Hepatic stellate cell (primary cell): Measurements from ENCODE around the gene FRAS1.
"Not testable (repeated sequence)": the region's sequence is repeated elsewhere in the genome, so short reads cannot be mapped to it uniquely, and the experiment has no call there.

Experiments
- DNase-seq: peaks from one replicate; pipeline ENCODE4 v3.0.0; 2011; ENCODE audit warnings: low spot score

Gene FRAS1

DNA sequence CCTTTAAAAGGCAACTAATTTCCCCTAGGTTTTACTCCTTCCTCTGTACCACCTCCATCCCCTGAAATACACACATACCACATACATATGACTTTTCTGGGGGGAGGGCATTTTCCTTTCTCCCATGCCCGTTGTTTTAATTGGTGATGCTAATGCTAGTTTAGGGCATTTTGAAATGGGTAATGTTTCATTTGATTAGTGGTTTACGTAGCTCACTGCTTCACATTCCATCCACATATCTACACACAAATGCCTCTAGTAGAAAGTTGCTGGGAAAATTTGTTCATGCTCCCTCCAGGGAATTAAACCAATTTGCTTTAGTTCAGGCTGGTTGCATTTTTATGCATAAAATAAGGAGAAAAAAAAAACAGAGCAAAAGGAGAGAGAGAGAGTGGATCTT, 231.2 kb downstream of the FRAS1 start:
- no peak for DNase-seq

DNA sequence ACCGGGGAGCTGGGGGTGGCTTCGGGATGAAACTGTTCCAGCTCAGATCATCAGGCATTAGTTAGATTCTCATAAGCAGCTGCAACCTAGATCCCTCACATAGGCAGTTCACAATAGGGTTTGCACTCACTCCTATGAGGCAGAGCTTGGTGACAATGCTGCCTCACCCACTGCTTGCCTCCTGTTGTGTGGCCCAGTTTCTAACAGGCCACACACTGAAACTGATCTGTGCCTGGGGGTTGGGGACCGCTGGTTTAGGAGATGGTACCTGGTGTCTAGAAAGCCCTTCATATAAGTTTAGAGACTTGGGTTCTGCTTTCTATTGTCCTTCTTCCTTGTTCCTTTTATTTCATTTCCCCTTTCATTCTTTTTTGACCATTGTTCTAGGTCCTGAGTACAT, 234.2 kb downstream of the FRAS1 start:
- no peak for DNase-seq

DNA sequence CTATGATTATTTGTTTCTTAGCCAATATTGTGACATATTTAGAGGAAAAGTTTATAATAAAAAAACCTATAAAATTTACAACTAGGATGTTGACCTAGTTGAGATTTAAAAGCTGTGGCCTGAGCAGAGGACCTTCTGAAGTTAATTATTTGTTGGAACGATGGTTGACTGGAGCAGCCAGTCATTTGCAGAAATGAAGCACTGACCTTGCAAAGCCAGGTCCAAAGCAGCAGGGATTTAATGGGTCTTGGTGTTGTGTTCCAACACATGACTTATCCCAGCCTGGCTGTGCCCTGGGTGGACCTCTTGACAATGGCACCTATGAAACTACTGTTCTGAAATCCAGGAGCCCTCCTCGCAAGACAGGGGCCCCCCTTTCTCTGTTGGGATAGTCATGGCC, 235.2 kb downstream of the FRAS1 start:
- DNase-seq, result no peak

- no peak for DNase-seq
Observed at GRCh38 chr4:78292856-78293255, 235.7 kb downstream of the FRAS1 start.

DNA sequence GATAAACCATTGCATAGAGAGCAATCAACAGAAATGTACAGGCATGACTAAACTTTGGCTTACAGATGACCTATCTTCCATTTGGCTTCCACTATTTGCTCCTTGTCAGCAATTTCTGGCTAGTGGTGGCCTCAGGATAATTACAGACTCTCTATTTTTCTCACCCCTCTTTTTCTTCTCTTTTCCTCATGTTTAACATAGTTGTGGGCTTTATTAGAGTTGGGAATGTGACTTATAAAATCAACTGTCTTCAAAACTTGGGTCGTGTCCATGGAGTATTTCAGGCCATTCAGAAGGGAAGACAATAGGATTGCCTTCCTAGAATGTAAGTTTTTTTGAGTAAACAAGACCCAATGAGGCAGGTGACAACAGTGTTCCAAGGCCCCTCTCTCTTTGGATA, 236.2 kb downstream of the FRAS1 start:
- peak; percentile 14 for DNase-seq

DNA sequence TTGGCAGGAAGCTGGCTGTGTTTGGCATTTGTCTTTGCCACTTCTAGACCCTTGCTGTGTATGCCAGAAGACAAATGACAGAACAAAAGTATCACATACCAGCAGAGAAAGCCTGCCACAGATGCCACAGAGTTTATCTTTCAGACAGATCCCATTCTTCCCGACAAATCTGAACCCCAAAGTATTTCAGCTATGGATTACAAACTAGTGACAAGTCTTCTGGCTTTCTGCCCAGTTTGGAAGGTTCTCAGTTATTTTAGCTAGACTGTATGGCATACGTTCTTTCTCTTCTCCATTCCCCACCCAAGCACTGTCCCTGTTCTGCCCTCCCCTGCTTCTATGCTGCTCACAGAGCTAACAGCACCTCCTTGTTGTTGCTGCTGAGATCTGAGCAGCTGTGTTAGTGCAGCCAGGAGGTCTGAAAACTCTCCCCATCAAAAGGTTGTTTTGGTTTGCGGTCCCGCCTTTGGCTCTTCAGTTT, 236.7 kb downstream of the FRAS1 start:
- DNase-seq, result peak; percentile 37

- no peak for DNase-seq
Observed at GRCh38 chr4:78296261-78296660, 239.1 kb downstream of the FRAS1 start.

DNA sequence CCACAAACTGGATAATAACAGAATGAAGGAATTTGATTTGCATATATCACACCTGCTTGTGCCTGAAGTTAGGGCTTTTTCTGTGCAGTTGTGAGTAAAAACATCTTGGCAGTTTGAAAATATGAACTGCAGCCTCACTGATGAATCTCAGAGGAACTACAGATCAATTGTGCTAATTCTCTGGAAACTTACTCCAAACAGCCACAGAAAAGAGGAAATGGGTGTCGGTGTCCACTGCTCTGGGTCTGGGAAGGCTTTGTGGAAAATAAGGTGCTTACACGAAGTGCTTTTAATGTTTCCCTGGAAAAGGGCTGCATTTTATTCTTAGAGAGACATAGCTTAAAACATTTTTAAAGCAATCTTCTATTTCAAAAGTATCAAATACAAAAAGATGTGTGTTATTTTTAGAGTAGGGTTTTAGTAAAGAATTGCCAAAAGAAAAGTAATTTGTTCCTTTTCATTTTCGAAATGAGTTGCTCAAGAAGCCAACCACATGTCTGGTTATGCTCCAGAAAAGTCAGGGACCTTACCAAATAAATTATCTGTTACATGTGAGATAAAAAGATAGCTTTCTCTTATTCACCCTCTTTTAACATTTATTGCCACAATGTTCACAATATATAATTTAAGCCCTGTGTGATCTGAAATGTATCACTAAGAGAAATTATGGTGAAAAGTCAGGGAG, 240.1 kb downstream of the FRAS1 start:
- DNase-seq, result no peak

DNA sequence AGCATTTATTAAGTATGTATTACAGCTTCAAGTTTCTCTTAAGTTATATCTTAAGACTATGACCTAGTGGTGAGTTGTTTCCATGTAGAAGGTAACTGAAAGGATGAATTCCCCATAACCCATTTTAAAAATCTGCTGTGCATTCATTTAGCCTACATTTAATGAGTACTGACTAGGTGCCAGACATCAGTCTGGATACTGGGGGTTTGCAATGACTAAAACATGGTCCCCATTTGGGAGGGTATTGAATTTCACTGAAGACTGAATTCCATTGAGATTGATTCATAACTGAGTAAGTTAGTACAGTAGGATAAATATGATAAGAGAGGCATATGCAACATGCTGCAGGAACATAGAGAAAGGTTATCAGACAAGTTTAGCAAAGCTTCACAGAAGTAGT, 241.5 kb downstream of the FRAS1 start:
- DNase-seq, result no peak

- DNase-seq, result no peak
Observed at GRCh38 chr4:78299565-78299972, 242.4 kb downstream of the FRAS1 start.

GRCh38 chr4:78307263-78307662, 250.1 kb downstream of the FRAS1 start:
- DNase-seq, result not testable (repeated sequence)

DNA sequence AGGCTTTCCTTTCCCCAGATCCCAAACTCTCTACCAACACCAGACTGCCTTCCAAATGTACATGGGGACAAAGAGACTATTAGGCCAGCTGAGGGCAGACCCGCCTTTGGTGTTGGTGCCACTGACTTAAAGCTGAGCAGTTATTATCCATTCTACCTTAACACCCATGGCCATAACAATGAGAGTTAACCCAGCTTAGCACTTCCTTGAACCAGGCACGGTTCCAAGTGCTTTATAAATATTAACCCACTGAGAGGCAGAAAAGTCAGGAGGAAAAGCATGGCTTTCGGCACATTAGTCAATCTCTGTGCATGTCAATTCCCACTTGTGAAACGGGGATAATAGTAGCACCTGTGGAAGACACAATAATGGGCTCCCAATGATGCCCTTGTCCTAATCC, 251.4 kb downstream of the FRAS1 start:
- DNase-seq, result no peak

- no peak for DNase-seq
Observed at GRCh38 chr4:78309352-78309751, 252.2 kb downstream of the FRAS1 start.

DNA sequence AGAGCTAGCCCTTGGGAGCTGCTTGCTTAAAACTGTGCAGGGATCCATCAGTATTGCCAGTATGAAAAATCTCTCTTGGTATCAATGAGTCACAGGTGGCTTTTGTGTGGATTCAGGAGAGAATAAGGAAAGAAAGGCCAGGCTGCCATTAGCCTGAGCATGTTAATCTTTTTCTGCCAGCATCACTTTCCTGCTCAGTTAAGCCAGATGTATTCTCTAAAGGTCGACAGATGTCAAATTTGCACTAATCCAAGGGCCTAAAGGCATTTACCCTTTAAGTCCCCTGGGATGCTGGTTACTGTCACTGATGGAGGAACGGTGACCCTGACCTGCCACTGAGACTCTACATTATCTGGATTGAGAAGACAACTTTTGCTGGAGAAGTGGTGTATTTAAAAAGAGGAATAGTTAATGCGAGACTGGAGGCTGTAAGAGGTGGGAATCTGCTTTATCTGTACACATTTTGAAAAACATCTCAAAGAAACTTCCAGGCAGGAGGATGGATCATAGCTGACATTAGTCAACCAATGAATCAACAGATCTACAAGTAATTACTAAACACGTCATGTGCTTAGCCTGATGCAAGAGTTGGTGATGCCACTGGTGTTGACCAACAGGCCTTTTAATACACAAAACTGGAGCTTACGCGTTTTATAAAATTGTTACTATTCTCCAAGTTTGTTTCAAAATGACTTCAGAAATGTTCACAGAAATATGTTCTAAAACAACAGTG, 253.1 kb downstream of the FRAS1 start:
- no peak for DNase-seq

GRCh38 chr4:78310740-78311115, 253.6 kb downstream of the FRAS1 start:
- no peak for DNase-seq

DNA sequence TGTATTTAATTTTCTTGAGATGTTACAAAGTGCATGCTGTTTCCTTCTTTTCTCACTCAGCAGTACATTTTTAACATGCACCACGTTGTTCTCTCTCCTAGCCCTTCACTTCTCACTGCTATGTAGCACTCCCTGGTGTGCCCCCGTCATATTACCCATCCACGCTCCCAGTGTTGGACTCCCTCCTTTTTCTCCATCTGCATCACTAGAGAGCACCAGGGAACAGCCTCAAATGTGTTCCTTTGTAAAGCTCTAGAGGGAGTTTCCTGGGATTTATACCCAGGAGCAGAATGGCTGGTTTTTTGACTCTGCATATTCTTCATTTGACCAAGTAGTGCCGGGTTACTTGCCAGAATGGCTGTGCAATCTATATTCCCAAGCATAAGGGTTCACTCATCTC, 254.2 kb downstream of the FRAS1 start:
- no peak for DNase-seq

GRCh38 chr4:78312989-78313753, 256.0 kb downstream of the FRAS1 start:
- no peak for DNase-seq

- DNase-seq, result no peak
Observed at GRCh38 chr4:78313754-78314120, 256.6 kb downstream of the FRAS1 start.

GRCh38 chr4:78318126-78318525, 261.0 kb downstream of the FRAS1 start:
- DNase-seq, result no peak

DNA sequence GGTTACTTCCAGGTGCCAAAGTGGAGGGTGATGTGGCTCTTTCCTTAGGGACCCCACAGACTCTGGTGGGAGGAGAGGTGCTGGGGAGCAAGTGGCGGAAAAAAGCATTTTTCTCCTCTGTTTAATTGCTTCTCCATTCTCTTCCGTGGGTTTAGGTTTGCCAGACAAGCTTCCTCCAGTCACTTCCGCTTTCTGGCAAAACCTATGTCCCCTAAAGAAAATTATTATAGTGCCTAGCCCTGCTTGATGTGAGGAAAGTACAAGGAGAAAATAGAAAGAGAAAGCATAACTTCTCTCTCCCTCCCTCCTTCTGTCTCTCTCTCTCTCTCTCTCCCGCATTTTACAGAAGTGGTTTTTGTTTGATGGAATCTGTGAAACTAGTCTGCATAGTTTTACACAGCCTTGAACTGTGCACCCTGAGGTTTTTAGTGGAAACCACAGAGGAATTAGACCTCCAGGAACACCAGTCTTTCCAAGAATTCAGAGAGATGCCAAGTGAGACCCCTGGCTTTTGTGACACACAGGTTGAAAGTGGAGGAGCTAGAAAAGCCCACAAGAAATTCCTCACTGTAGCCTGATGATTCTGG, 263.3 kb downstream of the FRAS1 start:
- DNase-seq, result no peak

- DNase-seq, result no peak
Observed at GRCh38 chr4:78322032-78322431, 264.9 kb downstream of the FRAS1 start.

DNA sequence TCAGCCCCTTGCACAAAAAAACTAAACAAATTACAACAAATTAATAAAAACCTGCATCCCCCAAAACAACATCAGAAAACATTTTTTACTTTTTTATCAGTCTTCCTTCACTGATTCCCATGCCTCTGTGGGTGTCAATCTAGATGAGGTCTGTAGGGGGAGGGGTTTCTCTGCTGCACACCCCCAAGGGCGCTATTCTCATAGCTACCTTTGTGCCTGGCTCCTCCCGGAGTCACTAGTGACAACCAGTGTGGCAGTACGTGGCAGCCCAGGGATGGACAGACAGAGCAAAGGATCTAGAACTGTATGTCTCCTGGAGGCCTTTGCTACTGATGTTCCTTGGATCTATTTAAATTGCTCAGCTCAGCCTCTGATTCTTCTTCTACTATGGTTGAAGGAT, 266.3 kb downstream of the FRAS1 start:
- DNase-seq, result no peak

DNA sequence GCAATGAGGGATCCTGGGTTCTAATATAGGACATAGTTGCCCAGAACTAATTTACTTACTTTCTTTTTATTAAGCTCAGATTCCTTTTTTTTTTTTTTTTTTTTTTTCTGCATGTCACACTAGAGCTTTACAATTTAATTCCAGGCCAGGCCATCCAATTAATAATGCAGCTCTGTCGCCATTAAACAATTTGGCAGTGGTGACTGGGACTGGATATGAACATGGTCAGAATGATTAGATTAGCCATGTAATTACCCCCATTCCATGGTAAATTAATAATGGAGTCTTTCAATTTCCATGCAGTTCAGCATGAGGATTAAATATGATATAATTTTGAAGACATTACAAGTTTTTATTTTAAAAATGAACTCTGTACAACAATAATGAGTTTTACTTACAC, 267.5 kb downstream of the FRAS1 start:
- no peak for DNase-seq
